GM19023 (cell line): ENCODE measurements around the gene B3GALT5.

ENCODE experiments used
- ATAC-seq: cut with Tn5 transposase; IDR thresholded peaks from one replicate; pipeline ENCODE4 v1.9.1; 2021; ENCODE audit warnings: mild to moderate bottlenecking, moderate library complexity; ENCODE audit not compliant: unreplicated experiment

Gene B3GALT5

DNA sequence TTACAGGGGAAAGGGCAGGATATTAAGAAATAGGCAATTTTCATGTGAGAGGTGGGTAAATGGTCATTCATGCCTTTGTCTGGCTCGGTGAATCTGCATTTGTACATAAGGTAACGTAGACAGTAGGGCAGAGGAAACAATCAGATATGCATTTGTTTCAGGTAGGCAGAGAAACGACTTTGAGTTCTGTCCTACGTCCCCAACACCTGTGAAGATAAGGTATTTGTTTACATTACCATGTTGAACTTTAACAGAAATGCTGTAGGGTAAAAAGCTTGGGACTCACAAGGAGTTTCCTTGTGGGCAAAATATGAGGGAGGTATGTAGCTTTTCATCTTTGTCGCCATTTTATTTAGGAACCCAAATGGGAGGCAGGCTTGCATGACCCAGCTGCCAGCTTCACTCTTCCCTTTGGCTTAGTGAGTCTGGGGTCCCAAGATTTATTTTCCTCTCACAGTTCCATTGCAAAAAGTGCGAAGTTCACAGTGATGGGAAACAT, 31.4 kb downstream of the B3GALT5 start:
- ATAC-seq, result no peak

DNA sequence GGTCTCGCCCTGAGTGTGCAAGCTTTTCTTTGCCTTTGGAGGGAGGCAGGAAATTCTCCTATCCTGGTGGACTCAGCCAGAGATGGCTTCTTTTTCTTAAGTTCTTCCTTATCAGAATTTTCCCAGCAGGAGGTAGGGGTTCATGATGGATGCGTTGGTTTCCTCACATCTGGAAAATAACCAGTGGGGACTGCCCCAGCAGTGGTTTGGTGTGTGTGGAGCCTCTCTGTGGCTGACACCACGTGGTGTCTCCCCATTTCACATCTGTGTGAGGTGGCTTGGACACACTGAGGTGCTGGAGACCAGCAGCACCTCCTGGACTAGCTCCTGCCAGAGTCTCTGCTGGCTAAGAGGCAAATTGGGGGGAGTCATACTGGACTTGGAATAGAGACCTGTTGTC, 32.6 kb downstream of the B3GALT5 start:
- no peak for ATAC-seq

DNA sequence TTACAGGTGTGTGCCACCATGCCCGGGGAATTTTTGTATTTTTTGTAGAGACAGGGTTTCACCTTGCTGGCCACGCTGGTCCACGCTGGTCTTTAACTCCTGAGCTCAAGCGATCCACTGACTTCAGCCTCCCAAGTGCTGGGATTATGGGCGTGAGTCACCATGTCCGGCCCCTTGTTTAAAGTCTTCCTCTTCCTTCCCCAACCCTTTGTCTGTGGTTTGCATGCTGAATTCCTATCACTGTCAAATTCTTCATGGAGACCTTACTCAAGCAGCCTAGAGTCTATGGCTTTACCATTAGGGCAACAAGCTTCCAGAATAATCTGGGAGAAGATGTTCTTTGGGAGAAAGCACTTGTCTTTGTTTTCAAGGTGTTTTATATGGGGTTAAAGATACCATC, 34.7 kb downstream of the B3GALT5 start:
- no peak for ATAC-seq

DNA sequence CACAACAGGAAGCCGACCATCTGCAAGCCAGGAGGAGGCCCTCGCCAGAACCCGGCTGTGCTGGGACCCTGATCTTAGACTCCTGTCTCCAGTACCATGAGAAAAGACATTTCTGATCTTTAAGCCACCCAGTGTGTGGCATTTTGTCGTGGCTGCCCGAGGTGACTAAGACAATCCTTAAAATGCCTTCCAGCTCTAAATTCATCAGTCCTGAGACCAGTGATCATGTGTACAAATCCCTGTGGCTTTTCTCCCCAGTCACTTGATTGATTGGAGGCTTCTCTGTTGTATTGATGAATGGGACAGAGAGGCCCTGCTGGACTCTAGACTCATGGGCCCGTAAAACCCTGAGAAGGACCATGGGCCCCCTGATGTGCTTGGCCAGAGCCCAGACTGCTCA, 36.1 kb downstream of the B3GALT5 start:
- ATAC-seq, result no peak

DNA sequence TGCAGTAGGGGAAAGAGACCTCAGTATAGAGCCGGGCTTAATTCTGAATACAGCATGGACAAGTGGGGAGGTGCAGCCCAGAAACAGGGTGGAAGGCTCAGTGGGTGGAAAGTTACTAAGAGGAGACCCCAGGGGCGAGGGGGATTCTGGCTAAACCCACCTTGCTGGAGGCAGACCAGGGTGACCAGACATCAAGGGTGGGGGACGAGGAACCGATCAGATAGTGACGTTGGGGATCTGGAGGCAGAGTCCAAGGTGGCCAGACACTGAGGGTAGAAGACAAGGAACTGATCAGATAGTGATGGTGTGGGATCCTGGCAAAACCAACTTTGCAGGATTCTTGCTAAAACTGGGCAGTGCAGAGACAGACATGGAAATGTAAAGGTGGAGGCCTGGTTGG, 36.8 kb downstream of the B3GALT5 start:
- no peak for ATAC-seq

DNA sequence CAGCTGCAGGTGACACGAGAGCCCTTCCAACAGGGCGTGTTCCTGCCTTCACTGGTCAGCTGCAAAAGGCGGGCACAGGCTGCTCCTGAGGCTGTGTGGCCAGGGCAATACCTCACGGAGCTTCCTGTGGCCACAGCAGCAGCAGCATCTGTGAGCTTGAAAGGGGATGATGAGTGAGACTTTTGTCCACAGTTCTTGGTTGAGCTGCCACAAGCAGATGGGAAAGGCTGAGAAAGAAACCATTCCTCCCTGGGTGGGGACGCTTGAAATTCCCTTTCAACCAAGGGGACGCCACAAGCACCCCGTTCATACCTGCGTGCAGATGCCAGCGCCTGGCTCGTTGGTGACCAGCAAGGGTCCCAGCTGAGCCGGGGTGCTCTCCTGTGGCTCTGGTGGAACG, 37.6 kb downstream of the B3GALT5 start:
- ATAC-seq, result no peak

DNA sequence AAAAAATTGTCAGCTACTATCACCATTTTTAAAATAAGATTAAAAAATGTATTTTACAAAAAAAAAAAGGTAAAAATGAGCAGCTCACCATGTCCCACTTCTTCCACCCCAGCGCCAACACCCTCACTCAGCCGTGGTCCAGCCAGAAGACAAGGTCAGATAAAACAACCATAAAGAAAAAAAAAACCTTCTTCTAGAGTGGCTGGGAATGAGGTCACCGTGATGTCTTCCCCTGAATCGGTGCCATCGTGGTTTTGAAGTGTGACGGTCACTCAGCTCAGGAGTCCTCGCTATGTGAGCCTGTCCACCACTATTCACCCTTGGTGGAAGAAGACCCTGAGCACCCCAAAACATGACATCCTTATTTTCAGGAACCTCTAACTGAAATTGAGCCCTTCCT, 38.1 kb downstream of the B3GALT5 start:
- no peak for ATAC-seq

DNA sequence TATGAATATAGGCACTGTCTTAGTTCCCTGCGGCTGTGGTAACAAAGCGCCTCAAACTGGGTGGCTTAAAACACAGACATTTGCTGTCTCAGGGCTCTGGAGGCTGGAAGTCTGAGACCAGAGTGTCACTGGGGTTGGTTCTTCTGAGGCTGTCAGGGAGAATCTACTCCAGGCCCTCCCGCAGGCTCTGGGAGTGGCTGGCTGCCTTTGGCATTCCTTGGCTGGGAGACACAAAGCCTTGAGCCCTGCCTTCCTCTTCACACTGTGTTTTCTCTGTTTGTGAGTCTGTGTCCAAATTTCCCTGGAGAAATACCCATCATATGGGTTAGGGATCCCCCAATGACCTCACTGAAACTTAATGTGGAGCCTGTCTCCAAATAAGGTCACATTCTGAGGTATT, 38.5 kb downstream of the B3GALT5 start:
- ATAC-seq, result no peak

DNA sequence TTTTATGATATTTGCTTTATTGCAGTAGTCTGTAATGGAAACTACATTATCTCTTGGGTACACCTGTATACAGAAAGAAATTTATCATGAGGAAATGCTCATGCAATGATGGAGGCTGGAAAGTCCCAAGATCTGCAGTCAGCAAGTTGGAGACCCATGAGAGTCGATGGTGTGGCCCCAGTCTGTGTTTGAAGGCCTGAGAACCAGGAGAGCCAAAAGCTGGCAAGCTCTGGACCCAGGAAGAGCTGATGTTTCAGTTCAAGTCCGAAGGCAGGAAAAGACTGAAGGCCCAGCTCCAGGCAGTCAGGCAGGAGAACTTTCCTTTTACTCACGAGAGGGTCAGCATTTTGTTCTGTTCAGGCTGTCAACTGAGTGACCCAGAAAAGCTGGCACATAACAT, 42.2 kb downstream of the B3GALT5 start:
- ATAC-seq, result no peak

DNA sequence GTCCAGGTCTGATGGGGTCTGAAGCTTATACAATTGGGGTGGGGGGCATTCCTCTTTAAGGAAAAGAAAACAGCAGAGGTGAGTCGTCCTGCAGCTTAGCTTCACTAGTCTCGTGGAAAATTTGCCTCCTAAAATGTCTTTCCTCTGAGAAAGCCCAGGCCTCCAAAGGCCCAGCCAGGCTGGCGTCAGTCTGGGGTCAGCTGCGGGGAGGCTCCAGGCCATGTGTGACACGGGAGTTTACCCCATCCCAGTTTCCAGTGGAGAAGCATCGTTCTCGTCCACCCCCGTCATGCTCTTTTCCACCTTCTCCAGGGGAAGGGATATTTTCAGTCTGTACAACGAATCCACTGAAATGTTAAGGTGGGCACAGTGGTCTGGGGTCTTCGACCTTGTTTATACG, 42.8 kb downstream of the B3GALT5 start:
- ATAC-seq, result no peak

DNA sequence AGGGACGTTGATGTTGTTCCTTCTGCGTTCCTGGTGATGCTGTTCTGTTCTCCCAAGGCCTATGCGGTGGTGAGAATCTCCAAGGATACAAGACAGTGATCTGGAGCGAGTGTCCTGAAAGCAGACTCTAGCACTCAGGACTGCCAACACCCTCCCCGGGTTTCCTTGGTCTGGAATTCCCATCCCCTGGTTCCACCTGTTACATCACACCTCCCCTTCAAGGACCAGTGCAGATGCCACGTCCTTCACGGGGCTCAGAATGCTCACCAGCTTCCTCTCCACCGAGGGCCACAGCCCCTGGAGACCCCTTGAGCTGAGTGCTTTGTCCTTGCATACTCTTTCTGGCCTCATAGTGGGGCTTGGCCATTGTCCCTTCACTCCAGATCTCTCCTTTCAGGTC, 43.5 kb downstream of the B3GALT5 start:
- ATAC-seq, result no peak

DNA sequence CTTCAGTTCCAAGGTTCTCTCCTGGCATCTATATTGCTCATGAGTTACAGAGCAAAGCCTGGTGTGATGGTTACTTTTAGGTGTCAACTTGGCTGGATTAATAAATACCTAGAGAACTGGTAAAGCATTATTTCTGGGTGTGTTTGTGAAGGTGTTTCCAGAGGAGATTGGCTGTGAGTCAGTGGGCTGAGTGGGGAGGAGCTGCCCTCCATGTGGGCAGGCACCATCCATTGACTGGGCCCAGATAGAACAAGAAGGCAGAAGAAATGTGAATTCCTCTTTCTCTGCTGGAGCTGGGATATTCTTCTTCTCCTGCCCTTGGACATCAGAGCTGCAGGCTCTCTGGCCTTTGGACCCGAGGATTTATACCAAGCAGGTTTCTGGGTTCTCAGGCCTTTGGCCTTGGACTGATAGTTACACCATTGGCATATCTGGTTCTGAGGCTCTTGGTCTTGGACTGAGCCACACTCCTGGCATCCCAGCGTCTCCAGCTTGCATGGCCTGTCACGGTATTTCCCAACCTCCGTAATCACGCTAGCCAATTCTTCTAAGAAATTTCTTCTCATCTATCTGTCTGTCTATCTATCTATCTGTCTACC, 44.5 kb downstream of the B3GALT5 start:
- no peak for ATAC-seq

DNA sequence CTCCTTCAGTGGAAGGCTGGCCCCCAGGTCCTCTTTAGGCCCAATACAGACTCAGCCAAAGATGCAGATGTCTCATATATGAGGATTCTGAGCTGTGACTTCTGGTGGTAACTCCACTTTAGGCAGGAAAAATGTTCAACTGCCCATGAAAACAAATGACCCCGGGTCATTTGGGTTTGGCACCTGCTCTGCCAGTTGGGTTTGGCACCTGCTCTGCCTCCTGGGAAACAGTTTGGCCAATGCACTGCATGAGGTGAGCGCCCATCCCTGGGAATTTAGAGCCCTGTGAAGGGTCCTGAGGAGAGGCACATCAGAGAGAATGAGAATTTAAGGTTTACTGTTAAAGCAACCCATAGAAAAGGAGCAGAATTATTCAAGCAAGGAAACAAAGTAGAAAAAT, 45.3 kb downstream of the B3GALT5 start:
- ATAC-seq, result no peak

DNA sequence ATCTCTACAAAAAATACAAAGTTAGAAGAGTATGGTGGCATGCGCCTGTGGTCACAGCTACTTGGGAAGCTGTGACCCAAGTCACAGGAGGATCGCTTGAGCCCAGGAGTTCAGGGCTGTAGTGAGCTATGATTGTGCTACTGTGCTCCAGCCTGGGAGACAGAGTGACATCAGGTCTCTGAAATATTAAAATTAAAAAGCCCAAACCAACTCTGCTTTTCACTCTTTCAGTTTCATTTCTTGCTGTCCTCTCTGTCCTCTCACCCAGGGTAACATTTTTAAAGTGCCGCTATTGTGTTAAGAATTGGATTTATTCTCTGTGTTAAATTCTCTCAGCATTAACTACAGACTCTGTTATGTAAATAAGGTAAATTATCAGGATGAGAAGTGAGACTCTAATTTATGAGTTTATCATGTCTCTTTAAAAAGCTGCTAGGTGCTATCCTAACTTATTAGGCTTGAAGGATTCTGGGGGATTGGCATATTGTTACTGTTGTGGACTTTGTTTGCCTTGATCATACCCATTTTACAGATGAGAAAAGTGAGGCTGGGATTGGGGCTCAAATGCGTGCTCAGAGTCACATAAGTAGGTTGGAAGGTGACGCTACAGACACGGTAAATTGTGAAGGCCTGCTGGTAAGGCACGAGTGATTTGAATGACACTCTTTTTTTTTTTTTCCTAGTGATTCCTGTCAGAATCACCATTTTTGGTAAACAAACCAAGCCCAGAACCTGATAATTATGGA, 46.5 kb downstream of the B3GALT5 start:
- ATAC-seq, result no peak

DNA sequence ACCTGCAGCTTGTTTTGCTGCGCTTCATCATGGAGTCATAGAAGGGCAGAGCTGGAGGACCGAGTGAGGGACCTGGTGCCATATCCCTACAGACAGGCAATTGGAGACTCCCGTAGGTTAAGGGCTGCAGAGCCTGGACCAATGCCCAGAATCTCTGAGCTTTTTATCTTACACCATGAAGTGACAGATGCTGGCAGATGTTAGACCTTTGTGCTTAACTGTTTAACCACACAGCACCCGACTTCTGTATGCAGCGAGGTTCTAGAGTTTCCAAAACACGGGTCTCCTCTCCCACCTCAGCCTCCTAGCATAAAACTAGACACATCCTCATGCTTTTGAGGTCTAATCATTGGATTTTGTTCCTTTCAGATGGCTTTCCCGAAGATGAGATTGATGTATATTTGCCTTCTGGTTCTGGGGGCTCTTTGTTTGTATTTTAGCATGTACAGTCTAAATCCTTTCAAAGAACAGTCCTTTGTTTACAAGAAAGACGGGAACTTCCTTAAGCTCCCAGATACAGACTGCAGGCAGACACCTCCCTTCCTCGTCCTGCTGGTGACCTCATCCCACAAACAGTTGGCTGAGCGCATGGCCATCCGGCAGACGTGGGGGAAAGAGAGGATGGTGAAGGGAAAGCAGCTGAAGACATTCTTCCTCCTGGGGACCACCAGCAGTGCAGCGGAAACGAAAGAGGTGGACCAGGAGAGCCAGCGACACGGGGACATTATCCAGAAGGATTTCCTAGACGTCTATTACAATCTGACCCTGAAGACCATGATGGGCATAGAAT, 47.6 kb downstream of the B3GALT5 start:
- no peak for ATAC-seq

DNA sequence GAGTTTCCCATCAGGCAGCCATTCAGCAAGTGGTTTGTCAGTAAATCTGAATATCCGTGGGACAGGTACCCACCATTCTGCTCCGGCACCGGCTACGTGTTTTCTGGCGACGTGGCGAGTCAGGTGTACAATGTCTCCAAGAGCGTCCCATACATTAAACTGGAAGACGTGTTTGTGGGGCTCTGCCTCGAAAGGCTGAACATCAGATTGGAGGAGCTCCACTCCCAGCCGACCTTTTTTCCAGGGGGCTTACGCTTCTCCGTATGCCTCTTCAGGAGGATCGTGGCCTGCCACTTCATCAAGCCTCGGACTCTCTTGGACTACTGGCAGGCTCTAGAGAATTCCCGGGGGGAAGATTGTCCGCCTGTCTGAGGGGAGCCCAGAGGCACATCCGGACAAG, 48.4 kb downstream of the B3GALT5 start:
- ATAC-seq, result no peak

DNA sequence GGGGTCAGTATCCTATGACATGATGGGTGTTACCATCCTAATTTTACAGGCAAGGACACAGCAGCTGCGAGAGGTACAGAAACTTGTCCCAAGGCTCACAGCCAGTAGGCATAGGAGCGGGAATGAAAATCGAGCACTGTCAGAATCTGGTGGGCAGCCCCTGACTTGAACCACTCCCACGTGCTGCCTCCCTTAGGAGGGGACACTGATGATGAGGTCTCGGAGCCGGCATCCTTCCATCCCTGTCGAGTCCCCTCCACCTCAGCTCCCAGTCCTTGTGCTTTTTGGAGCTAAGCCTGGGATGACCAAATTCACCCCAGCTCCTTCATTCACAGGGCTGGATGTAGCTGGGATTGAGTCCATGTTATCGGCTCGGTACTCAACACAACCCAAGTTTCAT, 49.0 kb downstream of the B3GALT5 start:
- no peak for ATAC-seq

DNA sequence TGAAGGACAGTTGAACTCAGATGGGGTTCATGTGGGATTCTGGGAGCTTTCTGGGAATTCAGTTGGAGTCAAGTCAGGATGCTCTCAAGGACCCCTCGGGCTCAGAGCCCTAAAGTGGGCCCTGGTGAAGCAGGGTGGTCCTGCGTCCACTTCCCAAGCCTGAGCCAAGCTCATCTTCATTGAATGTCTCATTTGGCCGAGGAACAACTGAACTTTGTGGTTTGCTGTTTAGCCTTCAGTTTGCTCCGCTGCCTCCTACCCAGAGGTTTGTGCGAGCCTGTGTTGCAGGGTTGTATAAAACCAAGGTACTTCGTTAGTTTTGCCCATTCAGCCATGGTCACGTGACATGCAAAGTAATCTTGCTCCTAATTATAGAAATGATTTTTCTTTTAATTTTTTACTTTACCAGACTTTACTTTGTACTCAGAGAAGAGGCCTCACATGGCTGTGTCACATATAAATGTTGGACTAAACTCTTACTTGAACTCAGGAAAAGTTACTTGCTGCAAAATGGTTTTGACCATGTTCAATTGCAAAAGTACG, 49.7 kb downstream of the B3GALT5 start:
- ATAC-seq, result no peak

DNA sequence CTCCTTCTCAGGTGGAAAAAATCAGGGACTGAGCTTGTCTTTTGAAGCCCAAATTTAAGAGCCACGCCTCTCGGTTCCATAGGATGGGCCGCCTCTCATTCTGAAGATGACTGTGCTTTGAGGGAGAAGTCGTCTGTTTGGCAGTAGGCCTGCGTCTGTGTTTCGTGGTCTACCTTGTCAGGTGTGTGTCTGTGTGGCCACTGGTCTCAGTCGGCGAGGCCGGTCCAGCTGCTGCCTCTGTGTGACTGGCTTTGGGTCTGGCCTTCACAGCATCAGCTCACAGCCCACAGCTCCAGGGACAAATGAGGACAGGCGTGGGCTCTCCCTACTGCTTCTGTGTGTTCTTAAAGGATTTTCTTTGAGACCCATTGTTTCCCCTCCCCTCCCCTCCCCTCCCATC, 50.3 kb downstream of the B3GALT5 start:
- ATAC-seq, result no peak

DNA sequence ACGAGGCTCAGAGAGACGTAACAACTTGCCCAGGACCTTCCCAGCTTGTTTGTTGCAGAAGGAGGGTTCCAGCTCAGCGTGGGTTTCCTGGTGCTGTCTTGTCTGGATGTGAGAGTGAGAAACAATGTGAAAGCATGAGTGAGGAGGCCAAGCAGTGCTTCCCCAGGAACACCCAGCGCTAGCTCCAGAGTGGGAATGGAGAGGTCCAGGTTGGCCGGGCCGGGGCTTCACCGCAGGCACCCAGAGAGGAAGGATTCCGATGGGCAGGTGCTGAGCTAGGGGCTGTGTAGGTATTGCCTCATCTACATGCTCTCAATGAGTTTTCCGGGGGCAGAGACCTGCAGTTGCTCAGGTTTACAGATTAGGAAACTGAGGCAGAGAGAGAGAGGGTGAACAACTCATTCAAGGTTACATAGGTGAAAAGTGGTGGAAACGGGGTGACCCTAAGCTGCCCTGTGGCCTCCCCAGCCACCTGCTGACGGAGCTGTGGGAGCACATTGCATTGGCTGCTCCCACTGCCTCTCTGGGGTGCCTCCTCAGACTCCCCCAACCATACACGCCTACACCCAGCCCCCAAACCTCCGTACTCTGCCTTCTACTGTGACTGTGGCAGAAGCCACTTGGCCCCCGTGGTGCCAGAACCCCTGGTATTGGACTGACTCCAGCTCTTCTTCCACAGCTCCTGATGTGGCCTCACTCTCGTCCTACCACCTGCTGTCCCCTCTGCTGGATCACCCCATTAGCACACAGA, 51.2 kb downstream of the B3GALT5 start:
- ATAC-seq, result no peak

DNA sequence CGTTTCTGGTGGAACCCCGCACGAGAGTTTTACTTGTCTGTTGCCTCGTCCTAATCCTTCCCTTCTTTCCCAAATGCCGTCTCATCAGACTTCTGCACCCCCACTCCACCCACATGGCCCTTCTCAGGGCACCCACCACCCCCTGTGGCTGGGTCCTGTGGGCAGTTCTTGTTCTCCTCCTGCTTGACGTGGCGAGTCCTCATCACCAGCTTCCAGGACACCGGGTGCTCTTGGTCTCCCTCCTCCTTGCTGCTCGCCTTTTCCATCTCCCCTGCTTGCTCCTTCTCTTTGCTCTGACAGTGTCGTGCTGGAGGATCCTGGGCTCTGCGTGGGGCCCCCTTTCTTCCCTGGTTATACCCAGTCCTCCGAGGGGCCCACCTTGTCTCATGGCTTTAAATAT, 51.8 kb downstream of the B3GALT5 start:
- ATAC-seq, result no peak
